GM12875 (cell line): ENCODE data around the gene GLYATL3.

ENCODE experiments used
- H3K4me3 ChIP-seq: one replicate; pipeline ENCODE4 v1.5.1; 2011; ENCODE audit warnings: low read depth, low read length, control low read depth
- CTCF ChIP-seq: IDR thresholded peaks from 2 replicates; pipeline ENCODE4 v1.5.1; 2011; ENCODE audit warnings: low read depth, mild to moderate bottlenecking, control low read depth, inconsistent platforms, low read length, moderate library complexity, borderline replicate concordance; ENCODE audit not compliant: insufficient read depth

Gene GLYATL3

GRCh38 chr6:49514571-49515484 is 15.1 kb downstream of the GLYATL3 start:
- TF ChIP-seq CTCF: no peak
- H3K4me3 ChIP-seq: no peak overlapping the region

GRCh38 chr6:49515485-49516146 is 15.9 kb downstream of the GLYATL3 start:
- no peak overlapping the region for H3K4me3 ChIP-seq
- TF ChIP-seq CTCF: no peak

GRCh38 chr6:49516147-49516505 is 16.4 kb downstream of the GLYATL3 start:
- H3K4me3 ChIP-seq: no peak overlapping the region
- TF ChIP-seq CTCF: no peak

- no peak for TF ChIP-seq CTCF
- H3K4me3 ChIP-seq: no peak overlapping the region
These were observed 18.2 kb downstream of the GLYATL3 start for GRCh38 chr6:49517919-49518318.

- H3K4me3 ChIP-seq: no peak overlapping the region
- no peak for TF ChIP-seq CTCF
These were observed 19.9 kb downstream of the GLYATL3 start for GRCh38 chr6:49519660-49520059.

GRCh38 chr6:49522710-49523593 is 23.2 kb downstream of the GLYATL3 start:
- H3K4me3 ChIP-seq: no peak overlapping the region
- no peak for TF ChIP-seq CTCF
